Naive B cell (primary cell): Measurements from ENCODE around the gene SMYD3. TPM values are rescaled to one million over a fixed set of nuclear protein-coding genes. Genes with fewer than 3 reads are reported as not detected.
A peak's percentile ranks its signal among the peaks of the same experiment; 100 is the strongest.

ENCODE experiments used
- ATAC-seq, 2 donors: fragments of 150-1000 bp; cut with Tn5 transposase; 2 replicates each; pipeline ENCODE4 v1.10.0; 2021; ENCODE audit warnings: low read depth in 2 of 2, mild to moderate bottlenecking in 2 of 2, moderate library complexity in 2 of 2
- DNase-seq: peaks from one replicate; pipeline ENCODE4 v3.0.0; 2022
- H3K27ac Mint-ChIP-seq, 6 donors: one replicate each; pipeline ENCODE4 v1.8.0; 2020 to 2022; ENCODE audit warnings: mild to moderate bottlenecking in 6 of 6, mixed read lengths in 6 of 6, moderate library complexity in 5 of 6, inconsistent platforms in 2 of 6
- H3K27me3 Mint-ChIP-seq, 3 donors: one replicate each; pipeline ENCODE4 v1.8.0; 2021 to 2022; ENCODE audit warnings: mixed read lengths in 3 of 3, mild to moderate bottlenecking in 1 of 3
- H3K36me3 Mint-ChIP-seq, 2 donors: one replicate each; pipeline ENCODE4 v1.8.0; 2020 to 2022; ENCODE audit warnings: mixed read lengths in 2 of 2, inconsistent platforms in 1 of 2, mild to moderate bottlenecking in 1 of 2
- H3K4me1 Mint-ChIP-seq, 3 donors: one replicate each; pipeline ENCODE4 v1.8.0; 2020 to 2022; ENCODE audit warnings: mixed read lengths in 3 of 3, inconsistent platforms in 1 of 3, mild to moderate bottlenecking in 1 of 3, moderate library complexity in 1 of 3
- H3K4me3 Mint-ChIP-seq, 8 donors: one replicate each; pipeline ENCODE4 v1.8.0; 2020 to 2022; ENCODE audit warnings: mild to moderate bottlenecking in 8 of 8, mixed read lengths in 8 of 8, moderate library complexity in 8 of 8, inconsistent platforms in 2 of 8
- H3K9me3 Mint-ChIP-seq, 7 donors: one replicate each; pipeline ENCODE4 v1.8.0; 2020 to 2022; ENCODE audit warnings: mixed read lengths in 7 of 7, mild to moderate bottlenecking in 5 of 7, inconsistent platforms in 2 of 7, moderate library complexity in 1 of 7
- polyA plus RNA-seq, 6 donors: library from polyadenylated mRNA; unstranded; fragments of 300-500 nt; fragmentation: Illumina TruSeq; gene quantifications; one replicate each; pipeline ENCODE4 v1.2.3, GENCODE V29; 2021; ENCODE audit warnings: low read depth in 6 of 6

Gene SMYD3
- polyA plus RNA-seq, 6 donors from 2014 or later = 15.8 to 27.3 (median 19.5) TPM

GRCh38 chr1:245990315-245991022 lies 516.6 kb downstream of the SMYD3 start:
- no peak for ATAC-seq
- Mint-ChIP-seq H3K36me3 (no peaks in the 10 kb centered on the region), H3K27me3 (no peaks in the 10 kb centered on the region), H3K4me1 (peaks cover 0 to under 1% (median 0%) of the 10 kb centered on the region in 3 donors), H3K9me3 (no peaks in the 10 kb centered on the region), H3K4me3 (no peak overlapping the region), H3K27ac (peak overlapping the region in 1 of 6 donors; percentile 11)
- no peak for DNase-seq

- Mint-ChIP-seq H3K9me3 (no peaks in the 10 kb centered on the region), H3K4me1 (peaks cover 0 to 9% (median 0%) of the 10 kb centered on the region in 3 donors), H3K27ac (no peak overlapping the region), H3K36me3 (no peaks in the 10 kb centered on the region), H3K4me3 (no peak overlapping the region), H3K27me3 (no peaks in the 10 kb centered on the region)
- no peak for DNase-seq
- ATAC-seq = no peak
These were observed 518.5 kb downstream of the SMYD3 start for GRCh38 chr1:245988393-245989078.

GRCh38 chr1:245987997-245988392 lies 519.1 kb downstream of the SMYD3 start:
- DNase-seq (no peak), ATAC-seq (no peak)
- H3K9me3 Mint-ChIP-seq = no peaks in the 10 kb centered on the region
- H3K27me3 Mint-ChIP-seq = no peaks in the 10 kb centered on the region
- H3K4me3 Mint-ChIP-seq = no peak overlapping the region
- H3K27ac Mint-ChIP-seq = no peak overlapping the region
- no peaks in the 10 kb centered on the region for H3K36me3 Mint-ChIP-seq
- H3K4me1 Mint-ChIP-seq = peaks cover 0 to 9% (median 0%) of the 10 kb centered on the region in 3 donors

GRCh38 chr1:245987577-245987976 lies 519.5 kb downstream of the SMYD3 start:
- no peak overlapping the region for H3K4me3 Mint-ChIP-seq
- no peak overlapping the region for H3K27ac Mint-ChIP-seq
- peaks cover 0 to 9% (median 0%) of the 10 kb centered on the region in 3 donors for H3K4me1 Mint-ChIP-seq
- DNase-seq = no peak
- no peaks in the 10 kb centered on the region for H3K27me3 Mint-ChIP-seq
- ATAC-seq = no peak
- H3K36me3 Mint-ChIP-seq = no peaks in the 10 kb centered on the region
- no peaks in the 10 kb centered on the region for H3K9me3 Mint-ChIP-seq

GRCh38 chr1:245987219-245987545 lies 519.9 kb downstream of the SMYD3 start:
- H3K4me3 Mint-ChIP-seq = no peak overlapping the region
- H3K4me1 Mint-ChIP-seq = peaks cover 0 to 9% (median 0%) of the 10 kb centered on the region in 3 donors
- ATAC-seq (no peak), DNase-seq (no peak)
- H3K9me3 Mint-ChIP-seq = no peaks in the 10 kb centered on the region
- H3K36me3 Mint-ChIP-seq = no peaks in the 10 kb centered on the region
- H3K27me3 Mint-ChIP-seq = no peaks in the 10 kb centered on the region
- H3K27ac Mint-ChIP-seq = peak overlapping the region in 1 of 6 donors; percentile 35

- Mint-ChIP-seq H3K27me3 (no peaks in the 10 kb centered on the region), H3K4me1 (peaks cover 0 to 9% (median 0%) of the 10 kb centered on the region in 3 donors), H3K9me3 (no peaks in the 10 kb centered on the region), H3K27ac (no peak overlapping the region), H3K4me3 (no peak overlapping the region), H3K36me3 (no peaks in the 10 kb centered on the region)
- DNase-seq = no peak
- ATAC-seq = no peak
These were observed 520.5 kb downstream of the SMYD3 start for GRCh38 chr1:245986404-245987218.

GRCh38 chr1:245984390-245985155 lies 522.5 kb downstream of the SMYD3 start:
- Mint-ChIP-seq H3K27ac (no peak overlapping the region), H3K27me3 (no peaks in the 10 kb centered on the region), H3K4me1 (peaks cover 0 to 9% (median 0%) of the 10 kb centered on the region in 3 donors), H3K4me3 (no peak overlapping the region), H3K36me3 (peaks cover 0 to 4% of the 10 kb centered on the region in 2 donors), H3K9me3 (no peaks in the 10 kb centered on the region)
- ATAC-seq (no peak), DNase-seq (no peak)

- Mint-ChIP-seq H3K4me1 (peaks cover 0 to 9% (median 0%) of the 10 kb centered on the region in 3 donors), H3K27me3 (no peaks in the 10 kb centered on the region), H3K36me3 (peaks cover 0 to 4% of the 10 kb centered on the region in 2 donors), H3K4me3 (no peak overlapping the region), H3K9me3 (no peaks in the 10 kb centered on the region), H3K27ac (peak overlapping the region in 1 of 6 donors; percentile 7)
- ATAC-seq (no peak), DNase-seq (no peak)
These were observed 523.6 kb downstream of the SMYD3 start for GRCh38 chr1:245983294-245983967.

GRCh38 chr1:245979589-245979988 lies 527.5 kb downstream of the SMYD3 start:
- no peak for ATAC-seq
- Mint-ChIP-seq H3K4me3 (no peak overlapping the region), H3K27me3 (no peaks in the 10 kb centered on the region), H3K36me3 (peaks cover 0 to 4% of the 10 kb centered on the region in 2 donors), H3K9me3 (no peaks in the 10 kb centered on the region), H3K27ac (no peak overlapping the region), H3K4me1 (peaks cover 0 to 4% (median 0%) of the 10 kb centered on the region in 3 donors)
- DNase-seq = no peak

GRCh38 chr1:245978915-245979314 lies 528.2 kb downstream of the SMYD3 start:
- DNase-seq = no peak
- Mint-ChIP-seq H3K9me3 (no peaks in the 10 kb centered on the region), H3K27me3 (no peaks in the 10 kb centered on the region), H3K4me3 (no peak overlapping the region), H3K36me3 (peaks cover 0 to 4% of the 10 kb centered on the region in 2 donors), H3K4me1 (peaks cover 0 to 4% (median 0%) of the 10 kb centered on the region in 3 donors), H3K27ac (peak overlapping the region in 1 of 6 donors; percentile 18)
- no peak for ATAC-seq

GRCh38 chr1:245972476-245972875 lies 534.6 kb downstream of the SMYD3 start:
- Mint-ChIP-seq H3K36me3 (peaks cover 0 to 4% of the 10 kb centered on the region in 2 donors), H3K4me1 (no peaks in the 10 kb centered on the region), H3K27ac (no peak overlapping the region), H3K27me3 (no peaks in the 10 kb centered on the region), H3K9me3 (peaks cover 0 to 6% (median 0%) of the 10 kb centered on the region in 7 donors), H3K4me3 (no peak overlapping the region)
- no peak for ATAC-seq
- DNase-seq = no peak

- Mint-ChIP-seq H3K4me3 (no peak overlapping the region), H3K9me3 (peaks cover 0 to 6% (median 0%) of the 10 kb centered on the region in 7 donors), H3K27ac (no peak overlapping the region), H3K4me1 (no peaks in the 10 kb centered on the region), H3K27me3 (no peaks in the 10 kb centered on the region), H3K36me3 (peaks cover 0 to 4% of the 10 kb centered on the region in 2 donors)
- DNase-seq (no peak), ATAC-seq (no peak)
These were observed 535.4 kb downstream of the SMYD3 start for GRCh38 chr1:245971711-245972085.
